K562 (cell line): ENCODE measurements around the gene TMPRSS9. TPM values are rescaled to one million over a fixed set of nuclear protein-coding genes. Genes with fewer than 3 reads are reported as not detected.

Experiments
- CREB1 ChIP-seq, 2 experiments: sonication (generic) in 1 of 2; formaldehyde crosslinking in 1 of 2; IDR thresholded peaks; 2 replicates each; pipeline versions ENCODE4 v1.6.1 to v1.8.0; 2012 to 2022; ENCODE audit warnings: inconsistent platforms in 1 of 2, mild to moderate bottlenecking in 1 of 2, missing genetic modification reagents in 1 of 2, moderate library complexity in 1 of 2
- DNMT1 ChIP-seq: fragments of 450-650 bp; IDR thresholded peaks from 2 replicates; pipeline ENCODE4 v1.6.1; 2016; ENCODE audit warnings: antibody characterized with exemption, mild to moderate bottlenecking
- E2F1 ChIP-seq: sonication (generic); formaldehyde crosslinking; IDR thresholded peaks from 2 replicates; pipeline ENCODE4 v1.8.1; 2023; ENCODE audit warnings: mild to moderate bottlenecking, missing genetic modification reagents, moderate library complexity
- ETS2 ChIP-seq: IDR thresholded peaks from 2 replicates; pipeline ENCODE4 v1.6.1; 2016; ENCODE audit warnings: borderline replicate concordance, missing genetic modification characterization, mild to moderate bottlenecking, moderate library complexity, missing compliant biosample characterization; ENCODE audit not compliant: poor library complexity, severe bottlenecking
- FOXP1 ChIP-seq: sonication (generic); formaldehyde crosslinking; IDR thresholded peaks from 2 replicates; pipeline ENCODE4 v1.8.0; 2022; ENCODE audit warnings: mild to moderate bottlenecking, missing genetic modification reagents
- HDAC1 ChIP-seq, 2 experiments: fragments of 450-650 bp; IDR thresholded peaks; 2 replicates each; pipeline ENCODE4 v1.6.1; 2016 to 2017; ENCODE audit warnings: inconsistent platforms in 1 of 2, mild to moderate bottlenecking in 1 of 2, moderate library complexity in 1 of 2
- HLTF ChIP-seq: fragments of 450-650 bp; IDR thresholded peaks from 2 replicates; pipeline ENCODE4 v1.6.1; 2016
- LARP7 ChIP-seq: fragments of 450-650 bp; IDR thresholded peaks from 2 replicates; pipeline ENCODE4 v1.6.1; 2016
- MBD1 ChIP-seq: fragments of 250-450 bp; sonication (Bioruptor Pico); IDR thresholded peaks from 2 replicates; pipeline ENCODE4 v1.8.0; 2022; ENCODE audit warnings: inconsistent platforms
- MCM5 ChIP-seq: fragments of 450-650 bp; IDR thresholded peaks from 2 replicates; pipeline ENCODE4 v1.6.1; 2016; ENCODE audit warnings: low read depth
- MYC ChIP-seq, 2 experiments: fragments of 250-450 bp in 1 of 2; sonication (Bioruptor Pico) in 1 of 2; IDR thresholded peaks; 2 replicates each; pipeline versions ENCODE4 v1.5.1 to v1.6.1; 2012 to 2021; ENCODE audit warnings: low read depth in 2 of 2, borderline replicate concordance in 1 of 2, improper control_type of control experiment in 1 of 2, low read length in 1 of 2, mild to moderate bottlenecking in 1 of 2, moderate library complexity in 1 of 2
- PHTF2 ChIP-seq: fragments of 250-450 bp; sonication (Bioruptor Pico); IDR thresholded peaks from 2 replicates; pipeline ENCODE4 v1.5.0; 2021; ENCODE audit warnings: mild to moderate bottlenecking
- POLR2A ChIP-seq: fragments of 450-650 bp; conservative IDR thresholded peaks from 2 replicates; pipeline ENCODE4 v1.6.1; 2016
- STAT6 ChIP-seq: sonication (generic); formaldehyde crosslinking; IDR thresholded peaks from 2 replicates; pipeline ENCODE4 v1.8.1; 2023; ENCODE audit warnings: mild to moderate bottlenecking, missing genetic modification reagents
- SUPT5H ChIP-seq: fragments of 450-650 bp; IDR thresholded peaks from 2 replicates; pipeline ENCODE4 v1.6.1; 2016
- TBP ChIP-seq: optimal IDR thresholded peaks from 2 replicates; pipeline ENCODE3; 2011; ENCODE audit warnings: low read depth, low read length, improper control_type of control experiment
- USF1 ChIP-seq: sonication (generic); formaldehyde crosslinking; IDR thresholded peaks from 2 replicates; pipeline ENCODE4 v1.9.0; 2022; ENCODE audit warnings: mild to moderate bottlenecking, missing genetic modification reagents
- ZNF449 ChIP-seq: fragments of 250-450 bp; sonication (Bioruptor Pico); IDR thresholded peaks from 2 replicates; pipeline ENCODE4 v1.8.0; 2022; ENCODE audit warnings: moderate library complexity, mild to moderate bottlenecking, inconsistent platforms
- ZSCAN29 ChIP-seq: fragments of 450-650 bp; IDR thresholded peaks from 2 replicates; pipeline ENCODE4 v1.6.1; 2017
- polyA plus RNA-seq, 8 experiments: library from polyadenylated mRNA; depleted of rRNA in 4 of 8; stranded (reverse) in 5 of 8; unstranded in 3 of 8; fragments of >200 nt; fragmentation: Nextera tagmentation in 2 of 8; fragmentation: Illumina TruSeq in 1 of 8; extraction: Ambion mirVana in 2 of 8; extraction: Trizol in 1 of 8; gene quantifications; 2 replicates each; pipeline versions ENCODE4 v1.2.1 to v1.2.3, GENCODE V29; 2011 to 2014; ENCODE audit warnings: inconsistent platforms in 1 of 8, missing spikeins in 1 of 8
- total RNA-seq, 7 experiments: library from RNA; depleted of rRNA in 6 of 7; stranded (reverse); fragments of >200 nt in 6 of 7; fragmentation: Illumina TruSeq in 2 of 7; extraction: Trizol in 2 of 7; gene quantifications; 2 replicates each; pipeline versions ENCODE4 v1.2.1 to v1.2.3, GENCODE V29; 2011 to 2021; ENCODE audit warnings: low replicate concordance in 1 of 7

The TMPRSS9 gene
- total and polyA plus RNA-seq, 9 of the 15 experiments (the other 6 are each of a cell fraction or from before 2014, with no cell fraction given) = 0.01 to 0.03 TPM; not detected in 7

- TF ChIP-seq E2F1 (no peak), HLTF (peak; percentile 89; the same call in 1 of the 2 replicates), ZNF449 (CRISPR knock-in tag) (no peak), STAT6 (no peak), POLR2A (no peak), MBD1 (CRISPR knock-in tag) (no peak), CREB1 (IDR thresholded peaks at IDR 0.05) (no peak), CREB1 (CRISPR knock-in tag; IDR thresholded peaks at IDR 0.05) (0 out of 2 replicates have a peak, but pooled peaks have one; percentile 22), SUPT5H (no peak), DNMT1 (no peak), USF1 (CRISPR knock-in tag) (peak; percentile 47; the same call in 1 of the 2 replicates), ZSCAN29 (peak; percentile 14; the same call in 1 of the 2 replicates), HDAC1 (IDR thresholded peaks at IDR 0.05) (0 out of 4 replicates have a peak, but pooled peaks of 1 of the 2 experiments have one; percentile 33), FOXP1 (CRISPR knock-in tag) (no peak), MYC (IDR thresholded peaks at IDR 0.05; ENCODE audit: low read depth, low read length) (no peak), MYC (CRISPR knock-in tag; IDR thresholded peaks at IDR 0.05; ENCODE audit: borderline replicate concordance, low read depth) (no peak), LARP7 (peak; percentile 34; the same call in 1 of the 2 replicates), MCM5 (no peak), PHTF2 (CRISPR knock-in tag) (no peak), TBP (no peak), ETS2 (tag) (no peak)
Measured at GRCh38 chr19:2362046-2362969, 2.2 kb downstream of the TMPRSS9 start (continued).
